IMR-90 (cell line): ENCODE measurements around the gene CDK14. TPM values are rescaled to one million over a fixed set of nuclear protein-coding genes. Genes with fewer than 3 reads are reported as not detected.

Experiments
- ATAC-seq: fragments of 200-7000 bp; cut with Tn5 transposase; 2 replicates; pipeline ENCODE4 v1.9.1; 2020; ENCODE audit warnings: low read depth, mild to moderate bottlenecking, moderate library complexity
- BruUV-seq: library from RNA; stranded (reverse); fragments of 400-500 nt; replicated peaks from 2 replicates; lab custom pipeline; 2021; lab: Mats Ljungman, UMichigan
- CTCF ChIA-PET: fragments of 300-600 bp; formaldehyde crosslinking; extraction: SDS; loops from one replicate; lab custom pipeline; 2021; ENCODE audit warnings: antibody characterized with exemption; lab: Yijun Ruan, JAX
- POLR2A ChIA-PET: fragments of 300-600 bp; sonication (Branson Sonifier 250); formaldehyde crosslinking; loops from one replicate; lab custom pipeline; 2022; ENCODE audit warnings: antibody characterized with exemption; ENCODE audit not compliant: unreplicated experiment; lab: Charles Lee
- DNase-seq: peaks from one replicate; pipeline ENCODE4 v3.0.0; 2013
- H2AFZ ChIP-seq: replicated peaks from 2 replicates; pipeline ENCODE3; 2013; ENCODE audit warnings: low read length, mild to moderate bottlenecking; ENCODE audit not compliant: poor library complexity
- H2AK5ac ChIP-seq: 2 replicates; pipeline ENCODE4 v1.6.1; 2013; ENCODE audit warnings: low read depth, low read length, inconsistent platforms
- H2AK9ac ChIP-seq: replicated peaks from 2 replicates; pipeline ENCODE3; 2013; ENCODE audit warnings: mild to moderate bottlenecking, low read depth, low read length, moderate library complexity; ENCODE audit not compliant: poor library complexity
- H2BK120ac ChIP-seq: 2 replicates; pipeline ENCODE4 v1.6.1; 2013; ENCODE audit warnings: low read depth, low read length, inconsistent platforms
- H2BK15ac ChIP-seq: 3 replicates; pipeline ENCODE4 v1.6.1; 2013; ENCODE audit warnings: low read depth, low read length, inconsistent platforms
- H2BK20ac ChIP-seq: 2 replicates; pipeline ENCODE4 v1.6.1; 2013; ENCODE audit warnings: low read depth, mild to moderate bottlenecking, inconsistent platforms, low read length, moderate library complexity
- H2BK5ac ChIP-seq: 2 replicates; pipeline ENCODE4 v1.6.1; 2013; ENCODE audit warnings: mild to moderate bottlenecking, low read depth, low read length, inconsistent platforms; ENCODE audit not compliant: poor library complexity, severe bottlenecking
- H3K14ac ChIP-seq: replicated peaks from 2 replicates; pipeline ENCODE4 v1.6.1; 2013; ENCODE audit warnings: low read depth, low read length, inconsistent platforms
- H3K18ac ChIP-seq: 2 replicates; pipeline ENCODE4 v1.6.1; 2013; ENCODE audit warnings: low read depth, low read length, control low read depth
- H3K23ac ChIP-seq: 2 replicates; pipeline ENCODE4 v1.6.1; 2013; ENCODE audit warnings: low read depth, low read length, inconsistent platforms
- H3K27ac ChIP-seq: 2 replicates; pipeline ENCODE4 v1.5.1; 2013; ENCODE audit warnings: mild to moderate bottlenecking, control low read depth, low read length; ENCODE audit not compliant: insufficient read depth
- H3K27me3 ChIP-seq: 2 replicates; pipeline ENCODE4 v1.6.1; 2013; ENCODE audit warnings: low read length; ENCODE audit not compliant: control insufficient read depth, insufficient read depth
- H3K36me3 ChIP-seq: 2 replicates; pipeline ENCODE4 v1.6.1; 2013; ENCODE audit warnings: low read length, mixed read lengths; ENCODE audit not compliant: control insufficient read depth, insufficient read depth
- H3K4ac ChIP-seq: 2 replicates; pipeline ENCODE4 v1.6.1; 2013; ENCODE audit warnings: low read depth, low read length, inconsistent platforms
- H3K4me1 ChIP-seq: 2 replicates; pipeline ENCODE4 v1.6.1; 2013; ENCODE audit warnings: low read length, mixed read lengths; ENCODE audit not compliant: control insufficient read depth, insufficient read depth
- H3K4me2 ChIP-seq: 2 replicates; pipeline ENCODE4 v1.6.1; 2013; ENCODE audit warnings: low read depth, mild to moderate bottlenecking, control low read depth, low read length, moderate library complexity
- H3K4me3 ChIP-seq: 2 replicates; pipeline ENCODE4 v1.5.1; 2013; ENCODE audit warnings: low read depth, mild to moderate bottlenecking, control low read depth, low read length, moderate library complexity; ENCODE audit not compliant: insufficient read depth
- H3K56ac ChIP-seq: 2 replicates; pipeline ENCODE4 v1.6.1; 2013; ENCODE audit warnings: low read length, inconsistent platforms; ENCODE audit not compliant: insufficient read depth; ENCODE audit errors: extremely low read depth
- H3K79me1 ChIP-seq, 2 experiments: 2 replicates each; pipeline ENCODE4 v1.6.1; 2013; ENCODE audit warnings: low read length in 2 of 2, inconsistent platforms in 1 of 2, low read depth in 1 of 2
- H3K9ac ChIP-seq: 2 replicates; pipeline ENCODE4 v1.6.1; 2013; ENCODE audit warnings: low read depth, low read length, control low read depth
- H3K9me1 ChIP-seq: 2 replicates; pipeline ENCODE4 v1.6.1; 2013; ENCODE audit warnings: low read length, inconsistent platforms; ENCODE audit not compliant: insufficient read depth
- H3K9me3 ChIP-seq: 2 replicates; pipeline ENCODE4 v1.6.1; 2013; ENCODE audit warnings: low read length; ENCODE audit not compliant: control insufficient read depth, insufficient read depth
- H4K20me1 ChIP-seq: 2 replicates; pipeline ENCODE4 v1.6.1; 2013; ENCODE audit warnings: low read length, inconsistent platforms; ENCODE audit not compliant: insufficient read depth
- H4K5ac ChIP-seq: 2 replicates; pipeline ENCODE4 v1.6.1; 2013; ENCODE audit warnings: mild to moderate bottlenecking, low read depth, low read length, control low read depth
- H4K8ac ChIP-seq, 2 experiments: 2 replicates each; pipeline ENCODE4 v1.6.1; 2013; ENCODE audit warnings: low read depth in 2 of 2, low read length in 2 of 2, control low read depth in 1 of 2, inconsistent platforms in 1 of 2
- H4K91ac ChIP-seq: 2 replicates; pipeline ENCODE4 v1.6.1; 2013; ENCODE audit warnings: low read depth, low read length, inconsistent platforms; ENCODE audit not compliant: insufficient read depth
- CTCF ChIP-seq: conservative IDR thresholded peaks from 2 replicates; pipeline ENCODE4 v1.5.1; 2012; ENCODE audit warnings: mild to moderate bottlenecking, low read depth, low read length, improper control_type of control experiment
- FOS ChIP-seq: fragments of 150-350 bp; IDR thresholded peaks from 2 replicates; pipeline ENCODE4 v1.6.1; 2016; ENCODE audit warnings: low read depth, low read length
- MAZ ChIP-seq: IDR thresholded peaks from 2 replicates; pipeline ENCODE4 v1.6.1; 2012; ENCODE audit warnings: low read depth, mild to moderate bottlenecking, low read length, improper control_type of control experiment, moderate library complexity, borderline replicate concordance
- MXI1 ChIP-seq: IDR thresholded peaks from 2 replicates; pipeline ENCODE4 v1.6.1; 2012; ENCODE audit warnings: low read depth, mild to moderate bottlenecking, low read length, moderate library complexity, borderline replicate concordance
- RAD21 ChIP-seq: IDR thresholded peaks from 2 replicates; pipeline ENCODE4 v1.6.1; 2012; ENCODE audit warnings: low read length, improper control_type of control experiment
- RCOR1 ChIP-seq: IDR thresholded peaks from 2 replicates; pipeline ENCODE4 v1.6.1; 2012; ENCODE audit warnings: mild to moderate bottlenecking, low read length, improper control_type of control experiment; ENCODE audit not compliant: insufficient replicate concordance
- dilution Hi-C: fragments of 300-500 bp; cut with HindIII; formaldehyde crosslinking; loops from one replicate; pipeline ENCODE4 v1.14.3; 2018; ENCODE audit warnings: low sequenced_read_pairs; ENCODE audit not compliant: unreplicated experiment
- in situ Hi-C: fragments of 300-500 bp; cut with MboI; formaldehyde crosslinking; loops from 3 replicates; pipeline ENCODE4 v1.14.3; 2019; ENCODE audit warnings: low sequenced_read_pairs, inconsistent platforms, mixed read lengths
- intact Hi-C: fragments of 100-400 bp; cut with micrococcal nuclease; formaldehyde crosslinking; loops from 2 replicates; pipeline ENCODE4 v1.10.0; 2022
- polyA plus RNA-seq, 3 experiments: library from polyadenylated mRNA; depleted of rRNA; stranded (reverse); fragments of >200 nt; gene quantifications; 2 replicates each; pipeline ENCODE4 v1.2.3, GENCODE V29; 2012; ENCODE audit warnings: low replicate concordance in 1 of 3
- total RNA-seq: library from RNA; depleted of rRNA; stranded (reverse); fragments of >200 nt; gene quantifications from 2 replicates; pipeline ENCODE4 v1.2.3, GENCODE V29; 2012

The CDK14 gene
- total and polyA plus RNA-seq, 2 of the 4 experiments (the other 2 are of a cell fraction), result 10.1 to 29.6 TPM

GRCh38 chr7:90846192-90846591, 250.1 kb downstream of the CDK14 start:
- Histone ChIP-seq H2BK20ac (no peak overlapping the region), H2BK5ac (no peak overlapping the region), H3K23ac (no peak overlapping the region), H4K20me1 (no peaks in the 10 kb centered on the region), H3K18ac (no peak overlapping the region), H3K4me2 (no peak overlapping the region), H3K4ac (no peak overlapping the region), H3K27ac (no peak overlapping the region), H3K36me3 (no peaks in the 10 kb centered on the region), H2BK120ac (no peak overlapping the region), H2AK5ac (no peak overlapping the region), H4K8ac (no peak overlapping the region), H2AK9ac (no peak overlapping the region), H3K4me1 (no peaks in the 10 kb centered on the region), H3K56ac (no peak overlapping the region), H3K79me1 (peaks cover 3% of the 10 kb centered on the region in 2 experiments; a peak in 2 of 4 replicates), H3K27me3 (no peaks in the 10 kb centered on the region), H2AFZ (no peak overlapping the region), H3K14ac (no peak overlapping the region), H3K4me3 (no peak overlapping the region), H4K91ac (no peak overlapping the region), H4K5ac (no peak overlapping the region), H3K9me1 (no peaks in the 10 kb centered on the region), H3K9me3 (no peaks in the 10 kb centered on the region), H3K9ac (no peak overlapping the region), H2BK15ac (no peak overlapping the region)
- CTCF ChIA-PET, result no interaction called here
- TF ChIP-seq RCOR1, result no peak
- TF ChIP-seq FOS, result no peak
- no peak for TF ChIP-seq MXI1
- TF ChIP-seq CTCF, result no peak
- no peak for TF ChIP-seq RAD21
- TF ChIP-seq MAZ, result no peak
- in situ Hi-C loops (no loop called here), dilution Hi-C loops (no loop called here), intact Hi-C loops (no loop called here)
- BruUV-seq, result no TSS peak
- DNase-seq (no peak), ATAC-seq (no peak)
- POLR2A ChIA-PET, result no interaction called here
